HCT116 (cell line): ENCODE results near the gene NPLOC4. TPM values are rescaled to one million over a fixed set of nuclear protein-coding genes. Genes with fewer than 3 reads are reported as not detected.

ENCODE experiments used
- ATAC-seq: fragments of 200-7000 bp; cut with Tn5 transposase; 2 replicates; pipeline ENCODE4 v1.9.1; 2020; ENCODE audit warnings: mild to moderate bottlenecking, moderate library complexity
- BruUV-seq: library from RNA; stranded (reverse); fragments of 400-500 nt; replicated peaks from 2 replicates; lab custom pipeline; 2021; lab: Mats Ljungman, UMichigan
- CTCF ChIA-PET: fragments of 300-600 bp; sonication (Branson Sonifier 250); formaldehyde crosslinking; loops from one replicate; lab custom pipeline; 2021; ENCODE audit warnings: antibody characterized with exemption; lab: Charles Lee
- POLR2A ChIA-PET: fragments of 300-600, 350-600 bp; sonication (Branson Sonifier 250); formaldehyde crosslinking; loops from one replicate; lab custom pipeline; 2021; ENCODE audit warnings: antibody characterized with exemption; lab: Charles Lee
- RAD21 ChIA-PET, 2 experiments: fragments of 300-600 bp; sonication (Branson Sonifier 250); formaldehyde crosslinking; loops; one replicate each; lab custom pipeline; 2023; ENCODE audit warnings: low total read pairs in 2 of 2; ENCODE audit not compliant: uncharacterized antibody in 2 of 2, unreplicated experiment in 2 of 2, low non-redundant PET in 1 of 2; lab: Charles Lee
- DNase-seq: peaks from one replicate; pipeline ENCODE4 v3.0.0-alpha.2; 2010; ENCODE audit warnings: low read depth, low spot score
- H2AFZ ChIP-seq: fragments of 200-600 bp; shearing (Covaris generic), sonication (generic); 2 replicates; pipeline ENCODE4 v1.6.1; 2017; ENCODE audit warnings: low read depth, mixed run types, mixed read lengths, antibody characterized with exemption, low read length; ENCODE audit not compliant: poor library complexity, severe bottlenecking
- H3K27ac ChIP-seq: 2 replicates; pipeline ENCODE4 v1.5.1; 2012; ENCODE audit warnings: low read depth, low read length
- H3K27me3 ChIP-seq: fragments of 200-600 bp; sonication (generic); 2 replicates; pipeline ENCODE4 v1.6.1; 2016; ENCODE audit warnings: mixed run types, low read length, mixed read lengths; ENCODE audit not compliant: insufficient read depth
- H3K36me3 ChIP-seq, 2 experiments: fragments of 200-500 bp in 1 of 2; fragments of 200-600 bp in 1 of 2; sonication (Bioruptor generic) in 1 of 2; sonication (generic) in 1 of 2; 2 replicates each; pipeline versions ENCODE4 v1.5.1 to v1.6.1; 2014 to 2016; ENCODE audit warnings: low read length in 2 of 2, inconsistent platforms in 1 of 2, mixed read lengths in 1 of 2, mixed run types in 1 of 2; ENCODE audit not compliant: insufficient read depth in 2 of 2, control insufficient read depth in 1 of 2
- H3K4me1 ChIP-seq, 2 experiments: fragments of 200-600 bp in 1 of 2; sonication (generic) in 1 of 2; 2 replicates each; pipeline versions ENCODE4 v1.5.1 to v1.6.1; 2012 to 2017; ENCODE audit warnings: low read length in 2 of 2, inconsistent platforms in 1 of 2, mild to moderate bottlenecking in 1 of 2, mixed read lengths in 1 of 2, mixed run types in 1 of 2, moderate library complexity in 1 of 2; ENCODE audit not compliant: insufficient read depth in 2 of 2, control insufficient read depth in 1 of 2
- H3K4me2 ChIP-seq: fragments of 200-600 bp; sonication (generic); 2 replicates; pipeline ENCODE4 v1.6.1; 2017; ENCODE audit warnings: mixed run types, low read length, mixed read lengths
- H3K4me3 ChIP-seq, 2 experiments: fragments of 200-600 bp in 1 of 2; sonication (generic) in 1 of 2; replicated peaks in 1 of 2; 2 replicates each; pipeline ENCODE4 v1.5.1; 2011 to 2016; ENCODE audit warnings: low read length in 2 of 2, control low read depth in 1 of 2, low read depth in 1 of 2, mild to moderate bottlenecking in 1 of 2, mixed read lengths in 1 of 2, mixed run types in 1 of 2
- H3K79me2 ChIP-seq: fragments of 200-600 bp; sonication (generic); 2 replicates; pipeline ENCODE4 v1.6.1; 2017; ENCODE audit warnings: mild to moderate bottlenecking, mixed run types, low read length, moderate library complexity, mixed read lengths; ENCODE audit not compliant: insufficient read depth
- H3K9ac ChIP-seq: fragments of 200-600 bp; sonication (generic); 2 replicates; pipeline ENCODE4 v1.6.1; 2016; ENCODE audit warnings: low read length, mixed read lengths
- H3K9me2 ChIP-seq: fragments of 200-600 bp; sonication (generic), shearing (Covaris generic); 2 replicates; pipeline ENCODE4 v1.6.1; 2017; ENCODE audit warnings: mixed run types, mild to moderate bottlenecking, moderate library complexity; ENCODE audit not compliant: insufficient read depth
- H3K9me3 ChIP-seq, 2 experiments: fragments of 200-500 bp in 1 of 2; fragments of 200-600 bp in 1 of 2; sonication (Bioruptor generic) in 1 of 2; sonication (generic) in 1 of 2; 2 replicates each; pipeline ENCODE4 v1.6.1; 2014 to 2017; ENCODE audit warnings: low read length in 2 of 2, mixed read lengths in 2 of 2, inconsistent platforms in 1 of 2, low read depth in 1 of 2, mild to moderate bottlenecking in 1 of 2, mixed run types in 1 of 2, moderate library complexity in 1 of 2; ENCODE audit not compliant: control insufficient read depth in 1 of 2, insufficient read depth in 1 of 2
- H4K20me1 ChIP-seq: fragments of 200-600 bp; sonication (generic), shearing (Covaris generic); 2 replicates; pipeline ENCODE4 v1.6.1; 2017; ENCODE audit warnings: mixed run types, mild to moderate bottlenecking, moderate library complexity; ENCODE audit not compliant: insufficient read depth
- CEBPB ChIP-seq: IDR thresholded peaks from 2 replicates; pipeline ENCODE4 v1.6.1; 2012; ENCODE audit warnings: low read depth
- EGR1 ChIP-seq: IDR thresholded peaks from 2 replicates; pipeline ENCODE4 v1.6.1; 2012; ENCODE audit warnings: low read depth
- ELF1 ChIP-seq: IDR thresholded peaks from 2 replicates; pipeline ENCODE4 v1.6.1; 2012; ENCODE audit warnings: low read depth, borderline replicate concordance
- EZH2 ChIP-seq: fragments of 200-600 bp; sonication (generic); IDR thresholded peaks from 2 replicates; pipeline ENCODE4 v1.6.1; 2017; ENCODE audit warnings: antibody characterized with exemption, mixed run types
- FOSL1 ChIP-seq: IDR thresholded peaks from 2 replicates; pipeline ENCODE4 v1.6.1; 2012; ENCODE audit warnings: low read depth
- JUND ChIP-seq: IDR thresholded peaks from 2 replicates; pipeline ENCODE4 v1.6.1; 2012
- POLR2A ChIP-seq: IDR thresholded peaks from 2 replicates; pipeline ENCODE4 v1.7.0; 2011; ENCODE audit warnings: borderline replicate concordance; ENCODE audit not compliant: insufficient read depth, insufficient read length; ENCODE audit errors: extremely low read depth
- POLR2AphosphoS5 ChIP-seq: IDR thresholded peaks from 2 replicates; pipeline ENCODE4 v1.6.1; 2011; ENCODE audit warnings: mild to moderate bottlenecking, low read depth, low read length, moderate library complexity
- SIN3A ChIP-seq: IDR thresholded peaks from 2 replicates; pipeline ENCODE4 v1.6.1; 2012; ENCODE audit warnings: low read depth
- SRF ChIP-seq: IDR thresholded peaks from 2 replicates; pipeline ENCODE4 v1.6.1; 2012; ENCODE audit warnings: low read depth
- TCF7L2 ChIP-seq: IDR thresholded peaks from 2 replicates; pipeline ENCODE4 v1.7.0; 2011; ENCODE audit warnings: borderline replicate concordance, inconsistent platforms; ENCODE audit not compliant: insufficient read depth, insufficient read length; ENCODE audit errors: extremely low read depth
- YY1 ChIP-seq: IDR thresholded peaks from 2 replicates; pipeline ENCODE4 v1.6.1; 2011; ENCODE audit warnings: low read length, low read depth, moderate library complexity, mild to moderate bottlenecking; ENCODE audit not compliant: insufficient replicate concordance; ENCODE audit errors: extremely low read depth
- ZFX ChIP-seq: fragments of 450-650 bp; IDR thresholded peaks from 2 replicates; pipeline ENCODE4 v1.6.1; 2017
- ZNF274 ChIP-seq: fragments of 200-500 bp; sonication (Bioruptor generic); IDR thresholded peaks from 2 replicates; pipeline ENCODE4 v1.6.1; 2014; ENCODE audit warnings: mild to moderate bottlenecking, low read depth, low read length, inconsistent platforms
- intact Hi-C: fragments of 100-400 bp; cut with micrococcal nuclease; formaldehyde crosslinking; loops from 2 replicates; pipeline ENCODE4 v1.10.0; 2022
- total RNA-seq: library from RNA; stranded (reverse); gene quantifications from one replicate; pipeline ENCODE4 v1.2.1, GENCODE V29; 2021; ENCODE audit not compliant: unreplicated experiment
- TF ChIP-seq, protein P1 (sequence below): IDR thresholded peaks from 2 replicates; pipeline ENCODE4 v1.6.1; 2012
- TF ChIP-seq, protein P2 (sequence below): IDR thresholded peaks from 2 replicates; pipeline ENCODE4 v1.6.1; 2012; ENCODE audit warnings: low read depth

NPLOC4 gene
- total RNA-seq, 1 experiment from 2014 or later = 137 TPM

- no TSS peak for BruUV-seq
- ATAC-seq (no peak), DNase-seq (no peak)
Observed at GRCh38 chr17:81603846-81604610, 32.9 kb downstream of the NPLOC4 start.

More at GRCh38 chr17:81603846-81604610, 32.9 kb downstream of the NPLOC4 start:
- Histone ChIP-seq H3K9ac (no peak overlapping the region), H3K79me2 (peaks cover 74% of the 10 kb centered on the region), H3K9me2 (no peaks in the 10 kb centered on the region), H3K4me3 (no peak overlapping the region), H3K4me1 (no peaks in the 10 kb centered on the region), H3K9me3 (no peaks in the 10 kb centered on the region), H3K4me2 (no peak overlapping the region), H3K27ac (no peak overlapping the region), H3K27me3 (no peaks in the 10 kb centered on the region), H2AFZ (no peak overlapping the region), H4K20me1 (0 out of 2 replicates have a peak, but pooled peaks cover 4% of the 10 kb centered on the region), H3K36me3 (peaks cover 55 to 62% of the 10 kb centered on the region in 2 experiments)
- POLR2A ChIA-PET = no interaction called here
- intact Hi-C loops = loop anchor here (5.0 kb wide), 2 partner anchors 37 to 52 kb away; partner anchors contain the start of gene FAAP100
- CTCF ChIA-PET = no interaction called here
- RAD21 ChIA-PET = no interaction called here
- TF ChIP-seq POLR2AphosphoS5 (no peak), CEBPB (no peak), TCF7L2 (no peak), ELF1 (no peak), ZNF274 (no peak), SIN3A (no peak), SRF (no peak), YY1 (no peak), ZFX (no peak), FOSL1 (no peak), POLR2A (no peak), EZH2 (no peak), EGR1 (no peak), JUND (no peak)
- TF ChIP-seq, protein P1, sequence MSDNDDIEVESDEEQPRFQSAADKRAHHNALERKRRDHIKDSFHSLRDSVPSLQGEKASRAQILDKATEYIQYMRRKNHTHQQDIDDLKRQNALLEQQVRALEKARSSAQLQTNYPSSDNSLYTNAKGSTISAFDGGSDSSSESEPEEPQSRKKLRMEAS = no peak
- TF ChIP-seq, protein P2, sequence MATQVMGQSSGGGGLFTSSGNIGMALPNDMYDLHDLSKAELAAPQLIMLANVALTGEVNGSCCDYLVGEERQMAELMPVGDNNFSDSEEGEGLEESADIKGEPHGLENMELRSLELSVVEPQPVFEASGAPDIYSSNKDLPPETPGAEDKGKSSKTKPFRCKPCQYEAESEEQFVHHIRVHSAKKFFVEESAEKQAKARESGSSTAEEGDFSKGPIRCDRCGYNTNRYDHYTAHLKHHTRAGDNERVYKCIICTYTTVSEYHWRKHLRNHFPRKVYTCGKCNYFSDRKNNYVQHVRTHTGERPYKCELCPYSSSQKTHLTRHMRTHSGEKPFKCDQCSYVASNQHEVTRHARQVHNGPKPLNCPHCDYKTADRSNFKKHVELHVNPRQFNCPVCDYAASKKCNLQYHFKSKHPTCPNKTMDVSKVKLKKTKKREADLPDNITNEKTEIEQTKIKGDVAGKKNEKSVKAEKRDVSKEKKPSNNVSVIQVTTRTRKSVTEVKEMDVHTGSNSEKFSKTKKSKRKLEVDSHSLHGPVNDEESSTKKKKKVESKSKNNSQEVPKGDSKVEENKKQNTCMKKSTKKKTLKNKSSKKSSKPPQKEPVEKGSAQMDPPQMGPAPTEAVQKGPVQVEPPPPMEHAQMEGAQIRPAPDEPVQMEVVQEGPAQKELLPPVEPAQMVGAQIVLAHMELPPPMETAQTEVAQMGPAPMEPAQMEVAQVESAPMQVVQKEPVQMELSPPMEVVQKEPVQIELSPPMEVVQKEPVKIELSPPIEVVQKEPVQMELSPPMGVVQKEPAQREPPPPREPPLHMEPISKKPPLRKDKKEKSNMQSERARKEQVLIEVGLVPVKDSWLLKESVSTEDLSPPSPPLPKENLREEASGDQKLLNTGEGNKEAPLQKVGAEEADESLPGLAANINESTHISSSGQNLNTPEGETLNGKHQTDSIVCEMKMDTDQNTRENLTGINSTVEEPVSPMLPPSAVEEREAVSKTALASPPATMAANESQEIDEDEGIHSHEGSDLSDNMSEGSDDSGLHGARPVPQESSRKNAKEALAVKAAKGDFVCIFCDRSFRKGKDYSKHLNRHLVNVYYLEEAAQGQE = no peak
